NCI-H146 (cell line): Measurements from ENCODE around the gene CRIM1.

ENCODE experiments used
- DNase-seq: peaks from one replicate; lab custom pipeline; 2025; lab: John Stamatoyannopoulos, UW

CRIM1 gene

DNA sequence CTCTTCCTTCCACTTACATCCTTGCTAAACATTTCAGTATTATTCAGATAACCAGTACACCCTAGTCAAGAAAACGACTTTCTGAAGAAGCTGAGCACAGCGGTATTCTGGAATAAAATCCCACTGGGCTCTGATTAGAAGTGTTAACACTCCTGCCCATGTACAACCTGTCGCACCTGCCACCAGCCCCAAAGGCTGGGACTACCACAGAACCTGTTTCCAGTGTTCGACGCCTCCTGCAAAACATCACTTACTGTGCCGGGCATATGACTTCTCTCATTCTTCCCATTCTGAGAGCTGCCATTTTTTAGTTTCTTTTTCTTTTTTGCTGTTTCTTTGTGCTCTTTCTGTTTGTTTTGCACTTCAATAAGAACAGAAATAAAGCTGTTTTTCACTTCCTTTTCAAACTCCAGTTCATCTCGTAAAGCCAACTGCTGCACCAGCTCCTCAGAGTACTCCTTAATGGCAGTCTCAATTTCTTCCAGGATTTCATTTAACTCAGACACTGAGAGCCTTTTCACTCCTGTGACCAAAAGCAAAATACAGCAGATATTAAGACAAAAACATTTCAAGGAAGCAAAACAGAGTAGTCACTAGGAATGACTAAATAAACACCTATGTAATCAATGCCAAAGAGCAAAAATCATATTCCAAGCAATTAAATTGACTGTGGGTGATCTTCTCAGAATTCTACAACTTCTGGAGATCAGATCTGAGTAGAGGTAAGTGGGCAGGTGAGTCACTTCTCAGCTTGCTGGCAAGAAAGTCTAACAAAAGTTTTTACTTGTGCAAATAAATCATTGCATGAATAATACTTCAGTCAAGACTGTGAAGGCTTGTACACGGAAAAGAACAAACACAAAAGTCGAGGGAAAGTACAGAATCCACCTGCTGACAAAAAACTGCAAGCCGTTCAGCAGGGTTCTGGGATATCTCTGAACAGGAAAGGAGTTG, 223.0 kb downstream of the CRIM1 start:
- DNase-seq, result no peak

DNA sequence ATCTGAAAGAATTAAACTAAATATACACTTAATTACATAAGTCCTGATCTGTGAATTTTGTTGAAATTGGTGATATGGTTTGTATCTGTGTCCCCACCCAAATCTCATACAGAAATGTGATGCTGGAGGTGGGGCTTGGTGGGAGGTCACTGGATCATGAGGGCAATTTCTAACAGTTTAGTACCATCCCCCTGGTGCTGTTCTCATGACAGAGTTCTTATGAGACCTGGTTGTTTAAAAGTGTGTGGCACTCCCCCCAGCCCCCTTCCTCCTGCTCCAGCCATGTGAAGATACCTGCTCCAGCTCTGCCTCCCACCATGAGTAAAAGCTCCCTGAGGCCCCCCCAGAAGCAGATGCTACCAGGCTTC, 223.7 kb downstream of the CRIM1 start:
- DNase-seq, result no peak

DNA sequence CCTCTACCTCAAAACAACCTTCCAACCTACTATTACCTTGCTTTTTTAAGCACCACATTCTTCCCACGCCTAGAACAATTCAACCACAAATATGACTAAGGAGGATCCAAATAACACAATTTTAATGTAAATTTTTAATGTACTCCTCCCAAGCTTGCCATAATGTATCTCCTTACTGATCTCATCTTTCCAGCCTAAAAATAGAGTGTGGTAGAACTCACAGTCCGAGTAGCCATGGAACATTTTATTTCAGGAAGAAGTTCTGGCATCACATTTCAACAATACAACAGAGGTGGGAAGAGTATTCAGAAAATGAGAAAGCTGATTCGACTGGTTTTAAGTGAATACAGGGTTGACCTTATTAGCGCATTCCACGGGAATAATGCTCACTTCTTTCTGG, 227.0 kb downstream of the CRIM1 start:
- DNase-seq, result no peak

DNA sequence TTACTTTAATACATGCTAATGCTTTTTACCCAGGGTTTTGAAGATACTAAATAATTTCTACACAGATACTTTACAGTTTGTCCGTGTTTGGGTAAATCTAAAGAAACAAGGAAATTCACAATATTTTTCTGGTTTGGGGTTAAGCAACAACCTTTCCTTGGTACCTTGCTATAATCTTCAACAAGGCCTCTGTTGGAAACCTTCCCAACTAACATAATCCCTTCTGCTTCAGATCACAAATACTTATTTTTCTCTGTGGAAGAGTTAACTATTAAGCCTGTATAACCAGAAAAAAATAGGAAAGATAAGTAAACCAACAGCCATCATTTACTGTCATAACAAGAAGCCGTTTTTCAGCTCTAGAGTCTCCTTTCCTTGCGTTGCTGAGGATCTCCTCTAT, 227.4 kb downstream of the CRIM1 start:
- no peak for DNase-seq

DNA sequence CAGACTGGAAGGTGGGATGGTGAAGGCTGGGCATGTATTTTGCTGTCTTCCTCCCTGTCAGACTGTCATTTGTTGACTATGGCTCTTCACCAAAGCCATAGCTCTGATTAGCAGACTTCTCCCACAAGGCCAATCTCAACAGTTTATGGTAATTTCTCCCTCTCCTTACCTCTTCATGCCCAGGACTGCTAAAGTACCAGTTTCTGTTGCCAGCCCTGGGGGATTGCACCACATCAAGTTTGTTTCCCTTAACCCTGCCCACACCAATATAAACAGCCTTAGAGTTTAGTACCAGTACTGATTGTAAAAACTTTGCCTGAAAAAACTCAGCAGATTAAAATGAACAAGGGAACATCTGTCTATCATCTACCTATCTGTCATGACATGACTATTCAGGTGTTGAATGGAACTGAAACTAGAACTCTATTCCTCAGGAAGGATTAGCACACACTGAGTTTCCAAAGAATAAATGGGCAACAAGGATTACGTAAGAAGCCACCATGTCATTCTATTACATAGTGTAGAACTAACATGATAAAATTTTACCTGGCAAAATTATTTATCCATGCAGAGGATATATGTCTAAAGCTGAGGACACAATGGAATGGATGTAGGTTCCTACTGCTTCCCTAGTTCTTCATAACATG, 228.7 kb downstream of the CRIM1 start:
- no peak for DNase-seq

DNA sequence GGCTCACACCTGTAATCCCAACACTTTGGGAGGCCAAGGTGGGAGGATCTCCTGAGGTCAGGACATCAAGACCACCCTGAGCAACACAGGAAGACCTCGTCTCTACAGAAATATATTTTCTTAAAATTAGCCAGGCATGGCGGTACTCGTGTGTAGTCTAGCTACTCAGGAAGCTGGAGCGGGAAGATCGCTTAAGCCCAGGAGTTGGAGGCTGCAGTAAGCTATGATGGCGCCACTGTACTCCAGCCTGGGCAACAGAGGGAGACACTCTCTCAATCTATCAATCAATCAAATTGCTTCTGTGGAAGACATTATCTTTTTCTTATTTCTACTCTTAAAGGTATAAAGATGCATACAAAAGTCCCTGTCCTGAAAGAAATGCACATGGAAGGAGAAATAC, 231.1 kb downstream of the CRIM1 start:
- no peak for DNase-seq

DNA sequence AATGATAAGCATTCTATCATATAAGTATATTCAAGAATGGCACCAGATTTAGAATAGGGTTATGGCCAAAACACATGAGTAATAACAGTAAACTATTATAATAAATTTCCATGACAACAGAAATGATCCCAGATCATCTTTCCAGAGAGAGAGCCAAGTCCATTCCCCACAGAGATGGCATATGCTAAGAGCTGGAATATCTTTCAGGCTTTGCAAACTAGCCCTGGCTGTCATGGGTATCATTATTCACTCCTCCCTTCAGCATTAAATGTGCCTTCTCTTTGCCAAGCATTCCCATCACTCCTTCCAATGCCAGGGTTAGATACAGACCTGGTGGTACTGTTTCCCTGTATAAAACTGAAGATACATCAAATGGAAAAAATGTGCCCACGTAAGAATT, 231.5 kb downstream of the CRIM1 start:
- no peak for DNase-seq

DNA sequence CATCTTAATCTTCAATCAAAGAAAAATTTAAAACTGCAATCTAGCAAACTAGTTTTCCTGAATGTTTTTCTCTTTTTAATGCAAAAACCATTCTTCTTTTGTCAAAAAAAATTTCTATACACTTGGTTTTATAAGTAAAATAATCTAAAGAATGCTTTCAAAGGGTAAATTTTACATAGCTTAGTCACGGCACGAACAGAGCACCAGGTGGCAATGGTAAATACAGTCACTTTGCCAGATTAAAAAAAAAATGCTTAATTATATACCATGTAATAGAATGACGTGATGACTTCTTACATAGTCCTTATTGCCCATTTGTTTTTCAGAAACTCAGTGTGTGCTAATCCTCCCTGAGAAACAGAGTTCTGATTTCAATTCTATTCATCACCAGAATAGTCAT, 232.0 kb downstream of the CRIM1 start:
- DNase-seq, result no peak

DNA sequence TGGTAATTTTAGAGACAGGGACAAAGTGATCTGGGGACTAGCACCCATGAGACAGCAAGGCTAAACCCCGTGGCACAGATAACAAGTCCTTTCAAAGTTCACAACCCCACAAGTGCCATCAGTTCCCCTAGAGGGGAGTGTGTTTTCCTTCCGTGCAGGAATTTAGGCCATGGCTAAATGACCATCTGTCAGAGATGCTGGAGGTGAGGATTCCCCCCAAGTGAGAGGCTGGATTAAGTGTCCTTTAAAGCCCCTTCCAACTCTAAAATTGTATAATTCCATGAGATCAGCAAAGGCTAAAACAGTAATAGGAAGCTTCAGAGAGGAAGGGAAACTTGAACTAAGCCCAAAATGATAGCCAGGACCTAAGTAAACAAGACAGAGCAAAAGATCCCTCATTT, 233.7 kb downstream of the CRIM1 start:
- DNase-seq, result no peak

DNA sequence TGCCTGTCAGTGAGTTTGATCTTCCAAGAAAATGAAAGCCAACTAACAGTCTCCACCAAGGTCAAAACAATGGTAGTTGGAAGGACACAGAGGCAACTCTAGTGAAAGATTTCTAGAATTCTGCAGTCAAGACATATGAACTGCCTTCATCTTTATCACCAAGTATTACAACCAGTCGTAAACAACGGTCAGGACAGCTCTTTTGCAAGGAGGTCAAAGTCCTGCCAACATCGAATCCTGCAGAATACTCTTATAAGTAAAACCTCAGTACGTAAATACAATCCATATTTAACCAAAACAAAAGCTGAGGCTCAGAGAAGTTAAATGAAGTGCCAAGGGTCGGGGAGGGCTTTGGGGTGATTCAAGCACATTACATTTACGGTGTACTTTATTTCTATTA, 239.3 kb downstream of the CRIM1 start:
- DNase-seq, result no peak

DNA sequence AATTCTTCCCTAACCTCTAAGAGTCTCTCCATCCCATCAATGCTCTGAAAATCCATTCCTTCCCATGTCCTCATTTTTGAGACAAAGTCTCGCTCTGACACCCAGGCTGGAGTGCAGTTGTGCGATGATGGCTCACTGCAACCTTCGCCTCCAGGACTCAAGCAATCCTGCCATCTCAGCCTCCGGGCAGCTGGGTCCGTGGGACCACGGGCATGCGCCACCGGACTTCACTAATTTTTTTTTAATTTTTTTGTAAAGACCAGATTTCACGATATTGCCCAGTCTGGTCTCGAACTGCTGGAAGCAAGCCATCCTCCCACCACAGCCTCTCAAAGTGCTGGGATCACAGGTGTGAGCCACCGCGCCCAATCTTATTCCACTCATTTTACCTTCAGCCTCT, 240.8 kb downstream of the CRIM1 start:
- DNase-seq, result no peak

DNA sequence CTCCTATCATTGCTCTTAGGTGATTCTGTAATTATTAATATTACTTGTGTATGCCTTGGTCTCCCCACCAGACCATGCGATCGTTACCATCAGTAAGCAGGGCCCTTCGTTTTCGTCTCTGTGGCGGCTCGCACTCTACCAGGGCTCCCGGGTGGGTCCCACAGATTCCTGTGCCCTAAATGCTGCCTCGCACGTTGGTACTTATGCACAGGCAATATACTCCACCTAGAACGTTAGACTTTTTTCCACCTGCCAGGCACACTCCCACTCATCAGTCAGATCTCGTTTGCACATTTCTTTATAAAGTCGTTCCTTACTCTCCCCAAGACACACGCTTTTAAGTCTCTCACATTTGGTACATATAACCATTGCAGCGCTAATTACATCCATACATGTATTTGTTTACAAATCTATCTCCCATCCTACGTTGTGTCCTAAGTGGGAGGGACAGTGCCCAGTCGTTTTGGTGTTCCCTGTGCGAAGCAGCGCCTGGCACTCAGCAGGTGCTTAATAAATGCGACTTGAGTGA, 241.5 kb downstream of the CRIM1 start:
- DNase-seq, result peak; percentile 22

DNA sequence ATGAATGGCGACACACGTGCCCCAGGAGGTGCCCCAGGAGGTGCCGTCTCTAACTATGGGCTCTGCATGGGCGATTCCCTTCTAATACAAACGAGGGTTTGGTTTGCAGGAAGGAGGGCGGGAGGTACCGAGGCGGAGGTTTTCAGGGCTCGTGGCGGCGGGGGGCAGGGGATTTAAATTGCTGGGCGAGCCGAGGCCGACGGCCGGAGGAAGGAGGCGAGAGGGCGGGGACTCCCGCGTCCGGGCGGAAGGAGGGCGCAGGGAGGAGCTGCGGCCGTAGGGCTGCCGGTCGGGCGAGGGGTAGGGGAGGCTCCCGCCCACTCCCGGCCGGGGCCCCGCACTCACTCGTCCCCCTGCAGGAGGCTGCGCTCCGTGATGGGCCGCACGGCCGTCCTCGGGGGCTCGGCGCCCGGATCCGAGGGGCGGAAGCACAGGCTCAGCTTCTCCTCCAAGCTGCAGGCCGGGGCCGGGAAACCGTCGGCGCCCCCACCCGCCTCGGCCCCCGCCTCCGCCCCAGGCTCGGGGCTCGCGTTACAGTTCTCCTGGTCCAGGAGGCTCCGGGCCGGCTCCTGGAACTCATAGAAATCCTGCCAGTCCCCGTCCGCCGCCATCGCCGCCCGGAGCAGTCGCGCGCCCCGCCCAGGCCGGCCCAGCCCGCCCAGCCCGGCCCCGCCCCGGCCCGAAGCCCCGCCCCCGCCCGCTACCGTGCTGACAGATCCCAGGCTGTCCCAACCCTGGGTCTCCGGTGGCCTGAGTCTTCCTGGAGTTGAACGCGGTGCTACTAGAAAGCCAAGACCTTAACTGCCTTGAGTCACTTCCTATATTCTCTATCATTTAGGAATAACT, 242.2 kb downstream of the CRIM1 start, which contains the start of gene FEZ2:
Gene FEZ2, minus strand, starts transcription at position 637 of the 846 bp plus-strand sequence. Its CDS starts 26 bp downstream, at position 611.
- DNase-seq, result peak; percentile 92
